BJ (cell line): ENCODE measurements around the gene GPS2. TPM values are rescaled to one million over a fixed set of nuclear protein-coding genes. Genes with fewer than 3 reads are reported as not detected.

Experiments used
- CTCF ChIA-PET: fragments of 350-600 bp; formaldehyde crosslinking; extraction: SDS; loops from one replicate; lab custom pipeline; 2021; ENCODE audit warnings: antibody characterized with exemption, inconsistent platforms; lab: Yijun Ruan, JAX
- POLR2A ChIA-PET: fragments of 300-600 bp; sonication (Branson Sonifier 250); formaldehyde crosslinking; extraction: SDS; loops from one replicate; lab custom pipeline; 2021; ENCODE audit warnings: antibody characterized with exemption; lab: Charles Lee
- DNase-seq: peaks from one replicate; pipeline ENCODE4 v3.0.0-alpha.2; 2011; ENCODE audit warnings: low read depth
- H3K27me3 ChIP-seq: 2 replicates; pipeline ENCODE4 v1.6.0; 2011; ENCODE audit warnings: low read length; ENCODE audit not compliant: control insufficient read depth, insufficient read depth
- H3K36me3 ChIP-seq: 2 replicates; pipeline ENCODE4 v1.5.1; 2011; ENCODE audit warnings: low read length; ENCODE audit not compliant: control insufficient read depth, insufficient read depth
- H3K4me3 ChIP-seq: 2 replicates; pipeline ENCODE4 v1.5.1; 2011; ENCODE audit warnings: low read depth, mild to moderate bottlenecking, control low read depth, low read length
- CTCF ChIP-seq: IDR thresholded peaks from 2 replicates; pipeline ENCODE4 v1.5.1; 2011; ENCODE audit warnings: low read depth, mild to moderate bottlenecking, control low read depth, inconsistent platforms, low read length, moderate library complexity; ENCODE audit not compliant: insufficient read depth
- polyA minus RNA-seq: library from RNA; depleted of rRNA, polyadenylated mRNA; stranded (reverse); fragments of >200 nt; gene quantifications from 2 replicates; pipeline ENCODE4 v1.2.3, GENCODE V29; 2011; rRNA and poly(A)+ RNA removed
- polyA plus RNA-seq: library from polyadenylated mRNA; depleted of rRNA; stranded (reverse); fragments of >200 nt; gene quantifications from 2 replicates; pipeline ENCODE4 v1.2.3, GENCODE V29; 2011; rRNA removed

The GPS2 gene
- polyA plus RNA-seq (12.7 and 37.4 TPM in 2 replicates), polyA minus RNA-seq (27.8 and 28.9 TPM in 2 replicates)

- ChIA-PET POLR2A (interaction anchor here (0.6 to 1.3 kb wide), 2 partner anchors 14 to 141 kb away, joined by 3 to 9 read pairs; partner anchors contain the start of gene NEURL4), CTCF (interaction anchor here (1.0 to 3.4 kb wide), 3 partner anchors 10 to 26 kb away, joined by 3 to 22 read pairs (median 4); no protein-coding TSS in a partner anchor)
- peaks cover 46% of the 10 kb centered on the region for H3K36me3 ChIP-seq
- peak; percentile 20 for DNase-seq
- H3K4me3 ChIP-seq = peak within 1 kb of the TSS; percentile 91
- no peaks in the 10 kb centered on the region for H3K27me3 ChIP-seq
- TF ChIP-seq CTCF = no peak
Measured at GRCh38 chr17:7314719-7315569, at the start of gene GPS2. Gene GPS2, minus strand, starts transcription at chr17:7315360. Its CDS starts 308 bp downstream, at chr17:7315052.

- Histone ChIP-seq H3K27me3 (no peaks in the 10 kb centered on the region), H3K4me3 (no peak overlapping the region), H3K36me3 (no peaks in the 10 kb centered on the region)
- no peak for DNase-seq
- ChIA-PET CTCF (interaction anchor here (1.0 kb wide), 1 partner anchor 9 kb away, joined by 5 read pairs; the partner anchor contains the start of gene TMEM95), POLR2A (no interaction called here)
- no peak for TF ChIP-seq CTCF
Measured at GRCh38 chr17:7363311-7363710, 48.2 kb upstream of the GPS2 start.

GRCh38 chr17:7361906-7362305 is 46.7 kb upstream of the GPS2 start:
- TF ChIP-seq CTCF = no peak
- ChIA-PET CTCF (no interaction called here), POLR2A (no interaction called here)
- no peak for DNase-seq
- no peak overlapping the region for H3K4me3 ChIP-seq
- H3K36me3 ChIP-seq = no peaks in the 10 kb centered on the region
- no peaks in the 10 kb centered on the region for H3K27me3 ChIP-seq

- Histone ChIP-seq H3K36me3 (no peaks in the 10 kb centered on the region), H3K4me3 (no peak overlapping the region), H3K27me3 (no peaks in the 10 kb centered on the region)
- TF ChIP-seq CTCF = no peak
- no peak for DNase-seq
- ChIA-PET CTCF (interaction anchor here (1.3 to 3.3 kb wide), 2 partner anchors 12 to 109 kb away, joined by 4 to 24 read pairs; no protein-coding TSS in a partner anchor), POLR2A (no interaction called here)
Measured at GRCh38 chr17:7357381-7357780, 42.2 kb upstream of the GPS2 start.

GRCh38 chr17:7356756-7357155 is 41.6 kb upstream of the GPS2 start:
- H3K27me3 ChIP-seq = no peaks in the 10 kb centered on the region
- H3K4me3 ChIP-seq = no peak overlapping the region
- no peak for TF ChIP-seq CTCF
- ChIA-PET POLR2A (interaction anchor here (0.6 kb wide), 2 partner anchors 121 to 204 kb away, joined by 4 to 20 read pairs; no protein-coding TSS in a partner anchor), CTCF (interaction anchor here (0.8 to 4.8 kb wide), 15 partner anchors 12 to 232 kb away, joined by 3 to 45 read pairs (median 13); partner anchors contain the start of genes PLSCR3, SENP3, SOX15 and TMEM102)
- no peaks in the 10 kb centered on the region for H3K36me3 ChIP-seq
- DNase-seq = no peak
